NCI-H187 treated with DMSO at 0.1 percent for 48 hours (cell line): ENCODE measurements around the gene TREX2.

Experiments used
- DNase-seq: peaks from one replicate; lab custom pipeline; 2025; lab: John Stamatoyannopoulos, UW

Gene TREX2

GRCh38 chrX:153434801-153435200 lies 11.1 kb downstream of the TREX2 start:
- no peak for DNase-seq

- DNase-seq: no peak
Measured at GRCh38 chrX:153433781-153434285, 12.0 kb downstream of the TREX2 start.

GRCh38 chrX:153433161-153433680 lies 12.6 kb downstream of the TREX2 start:
- no peak for DNase-seq

- DNase-seq: no peak
Measured at GRCh38 chrX:153430796-153431195, 15.1 kb downstream of the TREX2 start.

GRCh38 chrX:153426204-153426603 lies 19.7 kb downstream of the TREX2 start:
- no peak for DNase-seq

GRCh38 chrX:153423652-153424051 lies 22.2 kb downstream of the TREX2 start:
- DNase-seq: no peak

GRCh38 chrX:153421856-153422255 lies 24.0 kb downstream of the TREX2 start:
- no peak for DNase-seq

GRCh38 chrX:153420851-153421599 lies 24.8 kb downstream of the TREX2 start:
- no peak for DNase-seq

GRCh38 chrX:153417637-153418036 lies 28.2 kb downstream of the TREX2 start:
- DNase-seq: no peak

- no peak for DNase-seq
Measured at GRCh38 chrX:153416781-153417450, 28.9 kb downstream of the TREX2 start.

- no peak for DNase-seq
Measured at GRCh38 chrX:153414856-153415510, 30.9 kb downstream of the TREX2 start.

- no peak for DNase-seq
Measured at GRCh38 chrX:153413731-153414130, 32.1 kb downstream of the TREX2 start.

- no peak for DNase-seq
Measured at GRCh38 chrX:153412746-153413720, 32.8 kb downstream of the TREX2 start.

- DNase-seq: peak; percentile 19
Measured at GRCh38 chrX:153411988-153412574, 33.8 kb downstream of the TREX2 start.

- DNase-seq: no peak
Measured at GRCh38 chrX:153411255-153411987, 34.4 kb downstream of the TREX2 start, which contains the start of gene ZFP92. Gene ZFP92, plus strand, starts transcription at chrX:153411472. Its CDS starts 6,851 bp downstream, at chrX:153418323.

GRCh38 chrX:153410888-153411254 lies 35.0 kb downstream of the TREX2 start:
- DNase-seq: no peak

- DNase-seq: no peak
Measured at GRCh38 chrX:153410373-153410772, 35.5 kb downstream of the TREX2 start.

- no peak for DNase-seq
Measured at GRCh38 chrX:153409414-153410101, 36.3 kb downstream of the TREX2 start.

GRCh38 chrX:153408871-153409351 lies 36.9 kb downstream of the TREX2 start:
- no peak for DNase-seq
